SK-N-SH treated with all-trans-retinoic acid at 6 μM for 48 hours (cell line): Measurements from ENCODE around the gene MRPS2.
"Not testable (repeated sequence)": the region's sequence is repeated elsewhere in the genome, so short reads cannot be mapped to it uniquely, and the experiment has no call there.

Experiments used
- ATAC-seq: fragments of 200-7000 bp; cut with Tn5 transposase; 3 replicates; pipeline ENCODE4 v1.9.1; 2020; ENCODE audit warnings: mild to moderate bottlenecking, moderate library complexity
- BACH2 ChIP-seq: fragments of 250-450 bp; sonication (Bioruptor Pico); IDR thresholded peaks from 2 replicates; pipeline ENCODE4 v1.9.0; 2021; ENCODE audit warnings: mild to moderate bottlenecking, borderline replicate concordance
- CSDC2 ChIP-seq: fragments of 250-450 bp; sonication (Bioruptor Pico); IDR thresholded peaks from 2 replicates; pipeline ENCODE4 v1.5.0; 2020; ENCODE audit warnings: mild to moderate bottlenecking, moderate library complexity
- ESRRG ChIP-seq: fragments of 250-450 bp; sonication (Bioruptor Pico); IDR thresholded peaks from 2 replicates; pipeline ENCODE4 v1.6.1; 2021; ENCODE audit warnings: mild to moderate bottlenecking
- ISL1 ChIP-seq: fragments of 250-450 bp; sonication (Bioruptor Pico); IDR thresholded peaks from 2 replicates; pipeline ENCODE4 v2.1.2; 2022; ENCODE audit warnings: mild to moderate bottlenecking, moderate library complexity
- OSR1 ChIP-seq: fragments of 250-450 bp; sonication (Bioruptor Pico); IDR thresholded peaks from 2 replicates; pipeline ENCODE4 v1.8.0; 2022; ENCODE audit warnings: moderate library complexity, mild to moderate bottlenecking, inconsistent platforms
- PATZ1 ChIP-seq: fragments of 250-450 bp; sonication (Bioruptor Pico); IDR thresholded peaks from 2 replicates; pipeline ENCODE4 v1.8.0; 2020; ENCODE audit warnings: mild to moderate bottlenecking, moderate library complexity, borderline replicate concordance
- PPARA ChIP-seq: fragments of 250-450 bp; sonication (Bioruptor Pico); IDR thresholded peaks from 2 replicates; pipeline ENCODE4 v1.5.0; 2020; ENCODE audit warnings: mild to moderate bottlenecking, borderline replicate concordance
- RARB ChIP-seq: fragments of 250-450 bp; sonication (Bioruptor Pico); IDR thresholded peaks from 2 replicates; pipeline ENCODE4 v1.8.0; 2021; ENCODE audit warnings: mild to moderate bottlenecking, moderate library complexity
- SNAI2 ChIP-seq: fragments of 250-450 bp; sonication (Bioruptor Pico); IDR thresholded peaks from 2 replicates; pipeline ENCODE4 v1.5.0; 2020; ENCODE audit warnings: mild to moderate bottlenecking, moderate library complexity
- TCF4 ChIP-seq: fragments of 250-450 bp; sonication (Bioruptor Pico); IDR thresholded peaks from 2 replicates; pipeline ENCODE4 v1.8.0; 2021; ENCODE audit warnings: mild to moderate bottlenecking, moderate library complexity, borderline replicate concordance
- TOX ChIP-seq: fragments of 250-450 bp; sonication (Bioruptor Pico); IDR thresholded peaks from 2 replicates; pipeline ENCODE4 v1.8.0; 2021; ENCODE audit warnings: mild to moderate bottlenecking, moderate library complexity, borderline replicate concordance
- ZC3H10 ChIP-seq: fragments of 250-450 bp; sonication (Bioruptor Pico); IDR thresholded peaks from 2 replicates; pipeline ENCODE4 v1.5.1; 2021; ENCODE audit warnings: mild to moderate bottlenecking, moderate library complexity
- ZFP3 ChIP-seq: fragments of 250-450 bp; sonication (Bioruptor Pico); IDR thresholded peaks from 2 replicates; pipeline ENCODE4 v1.5.0; 2020; ENCODE audit warnings: mild to moderate bottlenecking, moderate library complexity
- ZNF70 ChIP-seq: fragments of 450-650 bp; formaldehyde crosslinking; IDR thresholded peaks from 2 replicates; pipeline ENCODE4 v1.5.0; 2020; ENCODE audit warnings: mild to moderate bottlenecking, moderate library complexity
- ZNF8 ChIP-seq: fragments of 450-650 bp; formaldehyde crosslinking; IDR thresholded peaks from 2 replicates; pipeline ENCODE4 v1.5.0; 2020; ENCODE audit warnings: mild to moderate bottlenecking, moderate library complexity
- TF ChIP-seq, protein P1 (sequence below): fragments of 250-450 bp; sonication (Bioruptor Pico); IDR thresholded peaks from 2 replicates; pipeline ENCODE4 v1.5.0; 2020; ENCODE audit warnings: mild to moderate bottlenecking, moderate library complexity
- TF ChIP-seq, protein P2 (sequence below): fragments of 250-450 bp; sonication (Bioruptor Pico); IDR thresholded peaks from 2 replicates; pipeline ENCODE4 v1.5.1; 2020; ENCODE audit warnings: low read depth, mild to moderate bottlenecking, moderate library complexity

MRPS2 gene

GRCh38 chr9:135530146-135530545, 29.7 kb downstream of the MRPS2 start:
- TF ChIP-seq ZNF70 (CRISPR knock-in tag) (no peak), TCF4 (CRISPR knock-in tag) (no peak), RARB (CRISPR knock-in tag) (no peak), ZC3H10 (CRISPR knock-in tag) (no peak), PPARA (no peak), PATZ1 (CRISPR knock-in tag) (no peak), OSR1 (CRISPR knock-in tag) (no peak)
- TF ChIP-seq, all 23 proteins: peak for 0
- ATAC-seq, result no peak

GRCh38 chr9:135531096-135531495, 30.6 kb downstream of the MRPS2 start:
- no peak for TF ChIP-seq SNAI2 (CRISPR knock-in tag)
- TF ChIP-seq, protein P1, sequence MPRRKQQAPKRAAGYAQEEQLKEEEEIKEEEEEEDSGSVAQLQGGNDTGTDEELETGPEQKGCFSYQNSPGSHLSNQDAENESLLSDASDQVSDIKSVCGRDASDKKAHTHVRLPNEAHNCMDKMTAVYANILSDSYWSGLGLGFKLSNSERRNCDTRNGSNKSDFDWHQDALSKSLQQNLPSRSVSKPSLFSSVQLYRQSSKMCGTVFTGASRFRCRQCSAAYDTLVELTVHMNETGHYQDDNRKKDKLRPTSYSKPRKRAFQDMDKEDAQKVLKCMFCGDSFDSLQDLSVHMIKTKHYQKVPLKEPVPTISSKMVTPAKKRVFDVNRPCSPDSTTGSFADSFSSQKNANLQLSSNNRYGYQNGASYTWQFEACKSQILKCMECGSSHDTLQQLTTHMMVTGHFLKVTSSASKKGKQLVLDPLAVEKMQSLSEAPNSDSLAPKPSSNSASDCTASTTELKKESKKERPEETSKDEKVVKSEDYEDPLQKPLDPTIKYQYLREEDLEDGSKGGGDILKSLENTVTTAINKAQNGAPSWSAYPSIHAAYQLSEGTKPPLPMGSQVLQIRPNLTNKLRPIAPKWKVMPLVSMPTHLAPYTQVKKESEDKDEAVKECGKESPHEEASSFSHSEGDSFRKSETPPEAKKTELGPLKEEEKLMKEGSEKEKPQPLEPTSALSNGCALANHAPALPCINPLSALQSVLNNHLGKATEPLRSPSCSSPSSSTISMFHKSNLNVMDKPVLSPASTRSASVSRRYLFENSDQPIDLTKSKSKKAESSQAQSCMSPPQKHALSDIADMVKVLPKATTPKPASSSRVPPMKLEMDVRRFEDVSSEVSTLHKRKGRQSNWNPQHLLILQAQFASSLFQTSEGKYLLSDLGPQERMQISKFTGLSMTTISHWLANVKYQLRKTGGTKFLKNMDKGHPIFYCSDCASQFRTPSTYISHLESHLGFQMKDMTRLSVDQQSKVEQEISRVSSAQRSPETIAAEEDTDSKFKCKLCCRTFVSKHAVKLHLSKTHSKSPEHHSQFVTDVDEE (CRISPR knock-in tag), result no peak
- TF ChIP-seq PPARA, result no peak
- no peak for TF ChIP-seq TCF4 (CRISPR knock-in tag)
- no peak for ATAC-seq

GRCh38 chr9:135533113-135533512, 32.6 kb downstream of the MRPS2 start:
- ATAC-seq, result no peak
- TF ChIP-seq PATZ1 (CRISPR knock-in tag) (no peak), CSDC2 (CRISPR knock-in tag) (no peak), RARB (CRISPR knock-in tag) (no peak), OSR1 (CRISPR knock-in tag) (no peak), ZFP3 (no peak), TOX (CRISPR knock-in tag) (no peak), ZC3H10 (CRISPR knock-in tag) (no peak), PPARA (no peak), ISL1 (CRISPR knock-in tag) (no peak), SNAI2 (CRISPR knock-in tag) (no peak), ZNF8 (CRISPR knock-in tag) (no peak), ESRRG (no peak), ZNF70 (CRISPR knock-in tag) (no peak)
- TF ChIP-seq, protein P2, sequence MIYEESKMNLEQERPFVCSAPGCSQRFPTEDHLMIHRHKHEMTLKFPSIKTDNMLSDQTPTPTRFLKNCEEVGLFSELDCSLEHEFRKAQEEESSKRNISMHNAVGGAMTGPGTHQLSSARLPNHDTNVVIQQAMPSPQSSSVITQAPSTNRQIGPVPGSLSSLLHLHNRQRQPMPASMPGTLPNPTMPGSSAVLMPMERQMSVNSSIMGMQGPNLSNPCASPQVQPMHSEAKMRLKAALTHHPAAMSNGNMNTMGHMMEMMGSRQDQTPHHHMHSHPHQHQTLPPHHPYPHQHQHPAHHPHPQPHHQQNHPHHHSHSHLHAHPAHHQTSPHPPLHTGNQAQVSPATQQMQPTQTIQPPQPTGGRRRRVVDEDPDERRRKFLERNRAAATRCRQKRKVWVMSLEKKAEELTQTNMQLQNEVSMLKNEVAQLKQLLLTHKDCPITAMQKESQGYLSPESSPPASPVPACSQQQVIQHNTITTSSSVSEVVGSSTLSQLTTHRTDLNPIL (CRISPR knock-in tag), result no peak
- TF ChIP-seq, protein P1 (CRISPR knock-in tag), result no peak

DNA sequence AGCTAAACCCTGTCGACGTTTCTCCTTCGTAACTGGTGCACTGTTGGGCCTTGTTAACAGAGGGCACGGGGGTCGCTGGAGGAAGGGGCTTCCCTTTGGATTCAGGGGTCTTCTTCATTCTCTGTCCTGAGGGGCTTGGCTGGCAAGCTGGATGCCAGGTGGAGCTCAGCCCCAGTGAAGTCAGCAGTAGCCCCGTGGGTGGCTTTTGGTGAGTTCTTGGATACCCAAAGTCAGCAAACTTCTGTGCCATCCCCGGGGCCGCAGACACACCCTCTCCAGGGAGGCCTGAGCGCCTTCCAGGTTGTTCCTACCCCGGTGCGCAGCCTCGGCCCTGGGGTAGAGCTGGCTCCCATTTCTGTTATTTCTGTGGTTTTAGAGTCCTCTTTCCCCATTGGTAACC, 33.2 kb downstream of the MRPS2 start:
- ATAC-seq, result no peak
- no peak for TF ChIP-seq SNAI2 (CRISPR knock-in tag)
- TF ChIP-seq BACH2 (CRISPR knock-in tag), result no peak

DNA sequence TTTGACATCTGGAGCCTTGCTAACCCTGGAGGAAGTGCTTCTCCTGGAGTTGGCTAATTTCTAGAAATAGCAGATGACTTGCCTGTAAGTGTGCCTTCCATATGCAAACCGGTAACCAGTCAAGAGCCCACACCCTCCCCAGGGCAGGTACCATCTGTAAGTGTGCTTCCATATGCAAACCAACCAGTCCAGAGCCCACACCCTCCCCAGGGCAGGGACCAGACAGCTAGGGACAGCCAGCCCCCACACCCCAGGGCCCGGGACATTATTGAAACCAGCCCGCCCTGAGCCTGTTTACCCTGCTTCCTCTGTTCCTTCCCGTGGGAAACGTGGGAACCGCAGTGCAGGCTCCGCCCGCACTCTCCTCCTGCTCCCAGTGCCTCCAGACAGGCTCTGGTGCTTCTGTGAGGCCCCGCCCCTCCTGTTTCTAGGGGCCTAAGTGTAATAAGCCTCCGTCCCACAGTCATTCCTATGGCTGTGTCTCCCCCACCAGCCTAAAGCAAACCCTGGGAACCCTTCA, 33.8 kb downstream of the MRPS2 start:
- not testable (repeated sequence) for ATAC-seq

DNA sequence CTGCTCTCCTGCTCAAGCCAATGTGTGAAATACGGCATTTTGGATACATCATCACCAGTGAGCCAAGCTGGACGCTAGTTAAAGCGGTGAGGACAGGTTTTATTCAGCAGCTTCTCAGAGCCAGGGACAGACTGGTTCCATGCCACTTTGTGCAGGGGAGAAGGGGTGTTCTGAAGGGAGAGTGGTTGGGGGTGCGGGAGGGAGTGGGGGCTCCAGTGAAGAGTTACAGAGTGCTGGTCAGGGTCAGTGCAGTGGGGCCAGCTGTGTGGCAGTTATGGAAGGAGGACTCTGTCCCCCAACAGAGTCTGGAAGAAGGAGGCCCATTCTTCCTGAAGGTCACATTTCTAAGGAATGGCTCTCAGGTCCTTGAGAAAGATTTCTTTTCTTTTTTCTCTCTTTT, 34.3 kb downstream of the MRPS2 start:
- ATAC-seq, result not testable (repeated sequence)

GRCh38 chr9:135535631-135536030, 35.1 kb downstream of the MRPS2 start:
- not testable (repeated sequence) for ATAC-seq
